HG03342 (cell line): Measurements from ENCODE around the gene PIK3C2G.
"Not testable (repeated sequence)": the region's sequence is repeated elsewhere in the genome, so short reads cannot be mapped to it uniquely, and the experiment has no call there.

Experiments used
- ATAC-seq: cut with Tn5 transposase; IDR thresholded peaks from one replicate; pipeline ENCODE4 v1.9.1; 2021; ENCODE audit warnings: mild to moderate bottlenecking, moderate library complexity; ENCODE audit not compliant: unreplicated experiment

Gene PIK3C2G

GRCh38 chr12:18461758-18462157, 200.4 kb downstream of the PIK3C2G start:
- ATAC-seq = no peak

DNA sequence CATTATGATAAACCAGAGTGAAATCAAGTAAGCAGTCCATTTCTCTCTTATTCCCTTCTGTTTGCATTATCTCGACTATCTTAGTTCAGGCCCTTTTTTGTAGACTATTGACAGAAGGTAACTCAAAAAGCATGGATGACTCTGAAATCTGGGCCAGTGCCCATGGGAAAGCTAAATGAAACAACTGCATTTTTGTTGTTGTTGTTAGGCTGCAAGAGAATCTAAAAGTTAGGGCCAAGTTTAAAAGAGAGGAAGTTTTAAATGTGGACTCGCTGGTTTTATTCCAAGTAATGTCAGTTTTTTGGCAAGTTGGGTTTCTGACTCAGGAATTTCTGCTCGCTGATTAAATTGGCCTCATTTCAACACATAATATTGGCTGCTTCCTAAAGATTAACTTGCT, 201.1 kb downstream of the PIK3C2G start:
- no peak for ATAC-seq

GRCh38 chr12:18467620-18468245, 206.4 kb downstream of the PIK3C2G start:
- ATAC-seq = no peak

DNA sequence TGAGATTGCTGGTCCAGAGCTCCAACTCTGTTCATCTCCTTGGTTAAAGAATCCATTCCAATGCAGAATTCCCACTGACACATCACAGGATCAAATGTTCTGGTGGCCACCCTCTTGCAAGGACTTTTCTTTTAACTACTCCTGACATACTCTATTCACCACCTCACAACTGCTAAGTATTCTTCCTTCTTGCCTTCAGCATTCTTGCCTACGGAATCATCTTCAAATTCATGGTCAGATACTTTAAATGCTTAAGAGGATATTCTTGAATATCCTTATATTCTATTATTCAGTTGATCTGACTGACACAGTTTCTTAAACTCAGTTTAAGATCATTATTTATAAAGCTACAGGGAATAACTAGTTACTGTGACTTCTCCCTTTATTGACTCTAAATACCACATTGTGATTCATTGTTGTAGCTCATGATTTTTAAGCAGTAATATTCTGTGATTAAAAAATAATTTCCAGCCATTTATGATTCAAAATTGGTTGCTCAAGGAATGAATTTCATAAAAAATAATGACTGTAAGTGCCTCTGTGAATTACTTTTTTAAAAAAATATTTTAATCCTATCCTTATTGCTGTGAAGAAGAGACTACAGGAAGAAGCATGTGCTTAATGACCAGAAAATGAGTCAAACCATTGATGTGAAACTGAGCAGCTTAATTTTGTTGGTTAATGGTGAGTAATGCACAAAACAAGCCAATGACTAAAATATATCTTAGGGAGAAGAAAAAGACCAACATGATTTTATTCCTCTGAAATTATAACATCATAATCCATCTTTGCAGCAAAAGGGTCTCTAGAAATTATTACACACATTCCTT, 207.1 kb downstream of the PIK3C2G start:
- no peak for ATAC-seq

GRCh38 chr12:18470251-18470650, 208.9 kb downstream of the PIK3C2G start:
- no peak for ATAC-seq

GRCh38 chr12:18472304-18472703, 211.0 kb downstream of the PIK3C2G start:
- no peak for ATAC-seq

GRCh38 chr12:18472806-18473205, 211.5 kb downstream of the PIK3C2G start:
- no peak for ATAC-seq

- no peak for ATAC-seq
Observed at GRCh38 chr12:18476861-18477260, 215.5 kb downstream of the PIK3C2G start.

DNA sequence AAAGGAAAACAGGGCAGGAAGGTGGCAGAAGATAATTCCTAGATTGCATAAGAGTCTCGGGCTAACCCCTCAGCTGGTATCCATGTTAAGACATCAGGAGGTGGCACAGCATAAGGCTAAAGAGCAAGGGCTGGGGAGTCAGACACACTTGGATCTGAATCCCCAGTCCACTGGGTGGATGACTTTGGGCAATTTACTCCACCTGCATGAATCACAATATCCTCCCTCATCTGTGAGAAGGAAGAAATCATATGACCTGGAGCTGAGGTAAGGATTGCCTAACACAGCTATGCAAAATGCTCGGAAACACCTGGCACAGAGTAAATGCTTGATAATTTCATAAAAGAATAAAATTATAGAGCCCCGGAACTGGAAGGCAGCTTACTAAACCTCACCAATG, 217.9 kb downstream of the PIK3C2G start:
- ATAC-seq = no peak

DNA sequence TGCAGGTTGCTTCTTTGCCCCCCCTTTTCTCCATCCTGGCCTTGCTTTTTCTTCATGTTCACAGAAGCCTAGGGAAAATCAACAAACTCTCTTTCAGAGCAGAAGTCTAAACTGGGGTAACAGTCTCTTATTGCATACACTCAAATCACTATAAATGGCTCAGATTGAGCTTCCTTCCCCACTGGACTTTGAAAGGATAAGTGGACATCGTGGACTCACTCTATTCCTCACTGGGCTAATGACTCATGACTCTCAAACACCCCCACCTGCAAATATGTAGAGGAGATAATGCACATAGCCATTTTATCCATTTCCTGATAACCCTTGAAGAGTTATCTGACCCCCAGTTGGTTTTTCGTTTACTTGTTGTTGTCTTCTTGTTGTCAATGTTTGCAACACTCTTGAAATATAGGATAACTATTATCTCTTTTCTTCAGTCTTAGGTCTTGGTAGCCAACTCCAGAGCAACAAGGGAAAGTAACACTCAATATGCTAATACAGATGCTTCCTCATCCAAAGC, 221.3 kb downstream of the PIK3C2G start:
- ATAC-seq = no peak

DNA sequence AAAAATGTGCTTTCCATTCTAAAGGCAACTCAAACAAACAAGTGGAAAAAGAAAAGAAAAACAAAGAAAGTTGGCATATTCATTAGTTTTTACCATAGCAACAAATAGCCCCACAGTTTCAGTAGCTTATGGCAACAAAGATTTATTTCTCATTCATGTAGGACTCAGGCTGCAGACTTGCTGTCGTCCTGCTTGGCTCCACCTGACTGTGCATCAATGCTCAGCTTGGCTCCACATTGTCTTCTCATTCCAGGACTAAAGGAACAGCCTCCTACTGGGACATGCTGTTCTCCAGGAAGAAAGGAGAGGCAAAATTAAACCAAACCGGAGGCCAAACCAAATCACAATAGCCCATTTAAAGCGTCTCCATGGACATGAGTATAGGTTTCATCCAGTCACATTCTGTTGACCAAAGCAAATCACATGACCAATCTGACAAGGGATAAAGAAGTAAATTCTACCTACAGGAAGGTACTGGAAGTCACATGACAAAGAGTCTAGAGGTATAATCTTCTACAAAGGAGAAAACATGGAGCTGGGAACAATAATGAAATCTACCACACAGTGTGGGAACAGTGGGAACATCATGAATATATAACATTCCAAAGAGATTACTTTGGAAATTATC, 222.5 kb downstream of the PIK3C2G start:
- ATAC-seq = no peak

GRCh38 chr12:18486036-18486435, 224.7 kb downstream of the PIK3C2G start:
- no peak for ATAC-seq

DNA sequence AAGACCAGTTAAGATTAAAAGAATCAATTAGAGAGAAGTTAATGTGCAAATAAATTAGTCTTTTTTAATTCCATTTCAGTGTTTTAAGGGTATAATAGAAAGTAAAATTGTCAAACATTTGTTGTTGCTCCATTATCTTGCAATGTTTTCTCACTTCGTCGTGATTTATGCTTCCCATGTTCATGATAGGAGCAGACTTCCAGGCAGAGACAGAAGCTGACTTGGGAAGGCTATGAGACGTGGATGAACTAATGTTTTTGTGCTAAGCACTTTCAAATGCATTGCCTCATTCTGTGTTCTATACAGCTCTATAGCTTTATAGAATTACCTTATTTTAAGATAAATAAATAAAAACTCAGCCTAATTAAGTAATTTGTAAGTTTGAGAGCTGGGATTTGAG, 226.2 kb downstream of the PIK3C2G start:
- ATAC-seq = no peak

GRCh38 chr12:18492372-18493025, 231.2 kb downstream of the PIK3C2G start:
- ATAC-seq = no peak

GRCh38 chr12:18496156-18496555, 234.8 kb downstream of the PIK3C2G start:
- no peak for ATAC-seq

DNA sequence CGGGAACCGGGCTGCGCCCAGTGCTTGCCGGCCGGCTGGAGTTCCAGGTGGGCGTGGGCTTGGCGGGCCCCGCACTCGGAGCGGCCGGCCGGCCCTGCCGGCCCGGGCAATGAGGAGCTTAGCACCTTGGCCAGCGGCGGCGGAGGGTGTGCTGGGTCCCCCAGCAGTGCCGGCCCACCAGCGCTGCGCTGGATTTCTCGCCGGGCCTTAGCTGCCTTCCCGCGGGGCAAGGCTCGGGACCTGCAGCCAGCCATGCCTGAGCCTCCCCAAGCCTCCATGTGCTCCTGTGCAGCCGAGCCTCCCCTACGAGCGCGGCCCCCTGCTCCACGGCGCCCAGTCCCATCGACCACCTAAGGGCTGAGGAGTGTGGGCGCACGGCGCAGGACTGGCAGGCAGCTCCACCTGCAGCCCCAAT, 238.8 kb downstream of the PIK3C2G start:
- not testable (repeated sequence) for ATAC-seq

DNA sequence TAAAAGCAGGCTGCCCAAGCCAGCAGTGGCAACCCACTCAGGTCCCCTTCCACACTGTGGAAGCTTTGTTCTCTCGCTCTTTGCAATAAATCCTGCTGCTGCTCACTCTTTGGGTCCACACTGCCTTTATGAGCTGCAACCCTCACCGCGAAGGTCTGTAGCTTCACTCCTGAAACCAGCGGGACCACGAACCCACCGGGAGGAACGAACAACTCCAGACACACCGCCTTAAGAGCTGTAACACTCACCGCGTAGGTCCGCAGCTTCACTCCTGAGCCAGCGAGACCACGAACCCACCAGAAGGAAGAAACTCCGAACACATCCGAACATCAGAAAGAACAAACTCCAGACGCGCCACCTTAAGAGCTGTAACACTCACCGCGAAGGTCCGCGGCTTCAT, 239.4 kb downstream of the PIK3C2G start:
- ATAC-seq = not testable (repeated sequence)

GRCh38 chr12:18502422-18502968, 241.2 kb downstream of the PIK3C2G start:
- ATAC-seq = no peak

DNA sequence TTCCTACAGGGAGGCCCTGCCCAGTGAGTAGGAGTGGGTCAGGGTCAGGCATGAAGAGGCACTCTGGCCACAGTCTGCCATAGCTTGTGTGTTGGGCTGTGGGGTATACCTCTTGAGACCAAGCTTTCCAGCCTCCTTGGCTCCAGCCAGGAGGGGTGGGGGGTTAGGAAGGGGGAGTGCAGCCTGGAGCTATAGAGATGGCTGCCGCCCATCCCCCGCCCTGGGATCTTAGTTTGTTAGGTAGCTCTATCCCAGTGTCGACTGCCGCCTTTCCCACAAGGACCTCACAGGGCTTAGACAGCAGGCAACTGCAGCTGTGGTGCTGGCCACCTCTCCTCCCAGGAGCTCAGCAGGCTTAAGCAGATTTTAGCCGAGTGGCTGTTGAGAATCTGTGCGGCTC, 260.1 kb downstream of the PIK3C2G start:
- no peak for ATAC-seq

DNA sequence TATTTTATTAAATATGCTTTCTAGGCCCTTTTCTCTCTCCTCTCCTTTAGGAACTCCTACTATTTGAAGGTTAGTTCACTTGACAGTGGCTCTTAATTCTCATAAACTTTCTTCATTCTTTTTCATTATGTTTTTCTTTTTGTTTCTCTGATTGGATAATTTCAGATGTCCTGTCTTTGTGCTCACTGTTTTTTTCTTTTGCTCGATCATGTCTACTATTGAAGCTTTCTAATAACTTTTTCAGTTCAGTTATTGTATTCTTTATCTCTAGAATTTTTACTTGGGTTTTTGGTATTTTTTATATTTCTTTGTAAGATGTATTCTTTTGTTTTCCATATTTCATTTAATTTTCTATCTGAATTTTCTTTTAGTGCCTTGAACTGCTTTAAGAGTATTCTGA, 261.5 kb downstream of the PIK3C2G start:
- no peak for ATAC-seq

DNA sequence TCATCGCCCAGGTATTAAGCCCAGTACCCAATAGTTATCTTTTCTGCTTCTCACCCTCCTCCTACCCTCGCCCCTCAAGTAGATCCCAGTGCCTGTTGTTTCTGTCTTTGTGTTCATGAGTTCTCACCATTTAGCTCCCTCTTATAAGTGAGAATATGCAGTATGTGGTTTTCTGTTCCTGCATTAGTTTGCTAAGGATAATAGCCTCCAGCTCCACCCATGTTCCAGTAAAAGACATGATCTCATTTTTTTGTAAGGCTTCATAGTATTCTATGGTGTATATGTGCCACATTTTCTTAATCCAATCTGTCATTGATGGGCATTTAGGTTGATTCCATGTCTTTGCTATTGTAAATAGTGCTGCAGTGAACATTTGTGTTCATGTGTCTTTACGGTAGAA, 281.2 kb downstream of the PIK3C2G start:
- not testable (repeated sequence) for ATAC-seq
